GM20431 (cell line): ENCODE results near the gene BMP5.

Experiments
- in situ Hi-C: fragments of 300-500 bp; cut with MseI, MboI; formaldehyde crosslinking; loops from one replicate; pipeline ENCODE4 v1.15.0; 2020; ENCODE audit warnings: low sequenced_read_pairs; ENCODE audit not compliant: unreplicated experiment

BMP5 gene

GRCh38 chr6:55822815-55823214 is 52.6 kb downstream of the BMP5 start:
- in situ Hi-C loops = no loop called here

DNA sequence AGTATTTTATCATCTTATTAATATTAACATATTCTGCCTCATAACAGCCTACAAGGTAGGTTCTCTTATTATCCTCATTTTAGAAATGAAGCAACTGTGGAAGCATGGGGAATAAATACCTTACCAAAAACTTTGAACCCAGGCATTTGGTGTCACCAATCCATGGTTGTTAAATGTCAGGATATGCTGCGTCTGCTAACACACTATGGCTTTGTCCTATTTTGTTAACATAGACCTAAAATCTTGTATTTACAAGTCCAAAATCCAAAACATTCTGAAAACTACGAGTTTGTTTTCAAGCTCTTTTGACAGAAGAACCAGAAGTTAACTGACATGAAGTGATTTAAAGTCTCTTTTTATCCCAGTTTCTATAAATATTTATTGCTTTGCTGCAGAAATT is 53.4 kb downstream of the BMP5 start:
- in situ Hi-C loops = no loop called here

GRCh38 chr6:55820696-55821095 is 54.7 kb downstream of the BMP5 start:
- in situ Hi-C loops = no loop called here

- in situ Hi-C loops = no loop called here
These were observed 55.6 kb downstream of the BMP5 start for GRCh38 chr6:55819811-55820210.

DNA sequence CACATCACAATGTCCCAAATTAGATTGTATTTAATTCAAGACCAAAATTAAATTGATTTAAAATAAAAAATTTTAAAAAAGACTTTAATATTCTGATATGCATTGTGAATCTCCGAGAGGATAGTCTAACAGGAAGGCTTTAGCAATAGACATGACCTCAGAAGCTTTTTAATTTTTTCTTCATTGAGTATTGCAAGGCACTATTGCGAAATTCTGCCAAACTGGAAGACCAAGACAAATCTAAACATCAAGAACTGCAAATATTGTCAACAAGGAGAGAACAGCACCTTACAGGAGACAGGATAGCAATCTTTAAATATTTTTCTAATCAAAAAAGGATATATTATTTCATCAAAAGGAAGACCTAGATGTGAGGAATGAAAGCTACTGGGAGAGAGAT is 56.9 kb downstream of the BMP5 start:
- in situ Hi-C loops = no loop called here

DNA sequence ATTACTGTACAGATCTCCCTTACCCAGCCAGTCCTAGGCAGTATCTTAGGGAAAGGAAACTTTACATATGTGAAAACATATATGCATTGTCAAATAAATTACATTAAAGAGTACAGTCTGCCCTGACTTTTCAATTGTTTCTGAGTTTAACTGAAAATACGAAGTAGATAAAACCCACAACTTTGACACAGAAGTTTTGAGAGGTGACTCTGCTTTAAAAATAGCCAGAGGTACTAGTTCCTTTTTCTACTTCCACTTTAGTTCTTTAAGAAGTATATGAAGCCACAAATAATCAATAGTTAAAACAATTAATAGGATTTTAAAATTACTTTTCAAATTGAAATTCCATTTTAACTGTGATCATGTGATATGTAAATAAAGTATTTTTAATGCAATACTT is 62.9 kb downstream of the BMP5 start:
- in situ Hi-C loops = no loop called here

- in situ Hi-C loops = no loop called here
These were observed 64.3 kb downstream of the BMP5 start for GRCh38 chr6:55811074-55811473.

DNA sequence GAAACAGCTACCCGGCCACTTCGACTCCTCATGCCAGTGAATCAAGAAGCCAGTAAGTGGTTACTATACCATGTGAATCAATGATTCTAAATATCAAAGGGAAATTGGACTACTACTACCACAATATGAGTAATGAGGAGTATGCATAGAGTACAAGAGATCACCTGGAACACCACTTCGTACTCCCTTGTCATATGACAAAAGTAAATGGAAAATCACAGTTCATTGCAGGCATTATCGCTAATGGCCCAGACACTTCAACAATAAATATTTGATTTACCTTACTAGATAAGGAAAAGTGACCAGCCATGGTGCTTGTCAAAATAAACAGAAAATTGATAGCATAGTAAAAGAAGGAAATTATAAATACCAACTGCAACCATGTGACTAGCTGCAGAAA is 73.1 kb downstream of the BMP5 start:
- in situ Hi-C loops = no loop called here

DNA sequence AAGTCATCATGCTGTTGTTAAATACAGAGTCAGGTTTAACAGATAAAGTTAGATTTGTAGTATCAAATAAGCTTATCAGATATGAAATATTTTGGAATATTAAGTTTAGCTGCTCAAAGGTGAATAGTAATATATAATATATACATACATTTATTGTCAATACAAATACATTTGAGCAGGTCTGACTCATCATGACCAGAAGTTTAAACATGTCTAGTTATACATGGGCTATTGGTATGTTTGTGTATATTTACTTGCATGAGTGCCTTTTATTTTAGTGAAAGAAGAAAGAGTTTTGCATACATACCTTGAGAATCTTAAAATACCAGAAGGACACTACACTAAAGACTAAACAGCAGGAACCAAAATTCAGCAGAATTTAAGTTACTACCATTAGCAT is 76.8 kb downstream of the BMP5 start:
- in situ Hi-C loops = no loop called here

DNA sequence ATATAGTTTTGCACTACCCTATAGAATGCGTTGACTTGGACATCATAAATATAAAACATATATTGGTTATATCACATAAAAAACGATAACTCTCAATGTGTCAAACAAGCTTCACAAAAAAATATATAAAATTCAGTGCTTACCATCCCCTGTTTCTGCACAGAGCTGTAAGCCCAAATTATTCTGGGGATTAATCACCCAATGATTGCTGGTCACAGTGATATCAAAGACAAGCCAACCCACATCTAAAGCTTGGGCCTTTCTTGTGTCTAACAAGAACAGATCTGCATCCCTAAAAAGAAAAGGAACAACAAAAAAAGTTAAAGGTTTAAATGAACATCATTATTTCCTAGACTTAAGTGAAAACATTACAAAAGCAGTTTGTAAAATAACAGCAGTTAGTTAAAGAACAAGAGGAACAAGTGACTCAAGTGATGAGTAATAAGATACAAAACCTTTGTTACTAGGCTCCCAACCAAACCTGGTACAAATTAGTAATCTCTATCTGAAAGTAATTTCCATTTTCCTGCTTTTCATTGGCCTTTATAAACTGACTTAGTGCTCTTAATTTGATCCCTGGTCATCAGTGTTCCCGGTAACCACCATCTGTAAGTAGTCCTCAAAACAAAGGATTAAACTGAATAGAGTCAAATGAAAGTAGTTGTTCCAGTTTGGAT is 81.1 kb downstream of the BMP5 start:
- in situ Hi-C loops = no loop called here

GRCh38 chr6:55785273-55785672 is 90.1 kb downstream of the BMP5 start:
- in situ Hi-C loops = no loop called here

DNA sequence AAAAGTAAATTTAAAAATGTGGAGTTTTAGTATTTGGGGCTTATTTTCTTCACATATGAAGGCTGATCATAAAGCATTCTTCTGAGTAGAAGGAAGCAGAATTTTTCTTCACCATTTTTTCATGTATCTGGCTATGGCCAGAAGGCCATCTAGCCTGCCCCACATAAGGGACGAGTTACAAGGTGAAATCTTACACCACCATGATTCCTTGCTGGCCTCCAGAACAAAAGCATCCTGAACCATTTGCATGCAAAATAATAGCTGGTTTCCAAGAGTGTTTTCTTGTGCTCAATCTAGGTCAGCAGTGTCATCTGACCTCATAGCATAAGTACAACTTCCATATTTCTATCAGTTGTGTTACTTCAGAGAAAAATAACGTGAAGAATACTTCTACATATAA is 93.1 kb downstream of the BMP5 start:
- in situ Hi-C loops = no loop called here

DNA sequence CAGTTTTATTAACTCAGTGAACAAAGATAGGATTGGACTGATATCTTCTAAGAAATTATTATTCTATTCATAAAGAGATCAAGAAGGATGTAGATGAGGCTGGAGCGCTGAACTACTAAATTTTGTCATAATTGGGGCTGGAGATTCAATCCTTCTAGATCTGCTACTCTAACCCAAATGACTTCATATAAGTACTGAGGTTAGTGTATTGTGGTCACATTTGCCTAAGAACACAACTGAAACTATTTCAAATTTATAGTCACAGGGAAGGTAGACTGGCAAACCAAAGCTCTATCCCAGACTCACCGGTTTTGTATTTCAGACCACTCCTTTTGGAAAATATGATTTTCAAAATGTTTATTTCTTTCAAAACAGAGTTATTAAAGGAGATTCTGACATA is 96.7 kb downstream of the BMP5 start:
- in situ Hi-C loops = no loop called here

- in situ Hi-C loops = no loop called here
These were observed 97.9 kb downstream of the BMP5 start for GRCh38 chr6:55777469-55777868.

DNA sequence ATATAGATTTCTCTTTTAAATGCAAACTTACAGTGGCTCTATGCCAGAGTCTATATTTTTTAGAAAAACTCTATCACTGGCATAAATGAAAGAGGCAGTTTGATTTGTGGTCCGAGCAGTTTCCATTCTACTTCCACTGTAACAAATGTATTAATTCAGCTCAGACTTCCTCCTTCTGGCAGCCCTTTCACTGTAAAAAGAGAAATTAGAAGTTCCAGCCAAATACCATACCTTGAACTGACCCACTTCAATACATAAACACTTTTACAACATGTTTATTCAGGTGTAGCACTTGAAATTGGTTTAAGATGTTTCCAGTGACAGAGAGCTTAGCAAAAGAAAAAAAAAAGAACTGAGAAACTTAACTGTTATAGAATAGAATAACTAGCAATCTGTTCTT is 99.3 kb downstream of the BMP5 start:
- in situ Hi-C loops = no loop called here

DNA sequence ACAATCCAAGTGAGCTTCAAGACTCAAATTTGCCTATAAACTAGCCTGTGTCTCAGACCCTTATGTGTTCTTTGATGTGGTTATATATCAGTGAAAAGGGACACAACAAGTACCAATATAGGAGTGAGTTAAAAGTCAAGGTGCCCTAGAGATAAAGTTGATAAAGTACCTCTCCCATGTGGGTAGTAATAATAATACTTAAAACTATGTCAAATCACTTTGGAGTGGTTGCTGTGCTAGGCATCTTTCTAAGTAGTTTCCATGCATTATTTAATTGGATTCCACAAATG is 100.4 kb downstream of the BMP5 start:
- in situ Hi-C loops = no loop called here

DNA sequence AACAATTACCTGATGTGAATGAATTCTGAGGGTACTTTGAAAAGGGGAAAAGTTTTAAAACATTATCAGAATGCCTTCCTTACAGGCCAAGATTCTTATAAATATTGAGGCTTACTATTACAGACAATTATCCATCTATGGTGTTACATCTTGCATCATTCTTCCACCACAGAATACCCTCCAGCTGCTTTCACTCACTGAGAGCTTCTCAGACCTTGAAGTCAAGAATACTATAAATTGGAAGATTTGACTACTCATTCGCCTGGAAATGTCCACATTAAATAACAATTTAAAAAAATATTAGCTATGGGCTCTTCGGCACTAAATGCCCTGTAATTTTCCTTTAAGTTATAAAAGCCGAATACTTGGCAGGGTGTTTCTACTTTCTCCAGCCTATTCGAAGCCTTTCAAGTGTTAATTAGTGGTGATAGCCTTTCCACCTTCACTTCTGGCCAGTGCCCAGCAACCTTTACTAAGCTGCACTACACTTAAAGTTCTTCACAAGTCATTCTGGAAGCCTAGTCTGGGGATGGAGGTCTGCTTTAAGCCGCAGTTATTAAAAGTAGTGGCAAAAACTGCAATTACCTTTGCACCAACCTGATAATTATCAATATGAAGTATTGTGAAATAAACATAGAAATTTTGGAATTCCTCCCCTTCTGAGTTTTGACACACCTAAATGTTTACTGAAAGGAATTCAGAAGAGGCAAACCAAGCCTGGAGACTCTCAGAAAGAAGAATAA is 100.9 kb downstream of the BMP5 start:
- in situ Hi-C loops = no loop called here

DNA sequence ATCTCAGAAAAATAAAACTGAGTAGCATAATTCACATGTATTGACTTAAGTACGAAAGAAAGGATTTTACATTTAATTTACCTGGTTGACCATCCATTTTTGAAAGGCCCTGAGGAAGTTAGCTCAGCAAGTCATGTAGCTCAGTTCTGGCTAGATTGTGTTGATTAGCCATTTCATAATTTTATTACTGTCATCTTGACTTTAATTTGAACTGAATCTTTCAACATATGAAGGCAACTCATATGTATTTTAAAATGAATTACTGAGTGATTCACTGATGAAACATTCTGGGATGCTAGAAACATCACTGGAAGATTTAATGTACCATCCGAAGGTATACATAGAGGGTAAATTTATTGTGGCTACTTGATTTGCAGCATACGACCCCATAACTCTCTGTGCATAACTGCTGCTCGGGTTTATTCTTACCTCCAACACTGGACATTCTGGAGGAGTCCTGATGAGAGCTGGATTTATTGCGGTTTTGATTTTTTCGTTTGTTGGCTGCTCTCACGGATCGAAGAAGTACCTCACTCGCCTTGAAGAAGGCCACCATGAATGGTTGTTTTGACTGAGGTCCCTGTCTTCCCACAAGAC is 101.7 kb downstream of the BMP5 start:
- in situ Hi-C loops = no loop called here

DNA sequence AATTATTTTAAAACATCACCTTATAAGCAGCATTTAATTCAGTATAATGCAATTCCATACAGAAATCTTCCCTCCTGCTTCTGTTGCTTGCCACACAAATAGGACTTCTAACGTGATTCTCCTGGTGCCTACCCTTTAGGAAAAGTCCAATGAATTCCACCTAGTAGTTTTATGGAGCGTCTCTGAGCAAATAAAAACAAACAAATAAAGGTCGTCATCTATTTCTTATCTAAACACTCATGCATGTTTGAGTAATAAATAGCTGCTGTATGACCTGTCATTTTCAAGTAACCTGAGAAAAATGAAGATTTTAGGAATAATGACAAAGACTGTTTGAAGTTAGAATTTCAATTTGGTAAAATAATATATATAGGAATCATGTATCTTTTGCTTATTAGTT is 102.7 kb downstream of the BMP5 start:
- in situ Hi-C loops = no loop called here

GRCh38 chr6:55759536-55759935 is 115.9 kb downstream of the BMP5 start:
- in situ Hi-C loops = no loop called here

- in situ Hi-C loops = no loop called here
These were observed 117.0 kb downstream of the BMP5 start for GRCh38 chr6:55758156-55758937.
